ENCODE measurements around the gene KLRF2.
"Not testable (repeated sequence)": the region's sequence is repeated elsewhere in the genome, so short reads cannot be mapped to it uniquely, and the experiment has no call there.

The KLRF2 gene

DNA sequence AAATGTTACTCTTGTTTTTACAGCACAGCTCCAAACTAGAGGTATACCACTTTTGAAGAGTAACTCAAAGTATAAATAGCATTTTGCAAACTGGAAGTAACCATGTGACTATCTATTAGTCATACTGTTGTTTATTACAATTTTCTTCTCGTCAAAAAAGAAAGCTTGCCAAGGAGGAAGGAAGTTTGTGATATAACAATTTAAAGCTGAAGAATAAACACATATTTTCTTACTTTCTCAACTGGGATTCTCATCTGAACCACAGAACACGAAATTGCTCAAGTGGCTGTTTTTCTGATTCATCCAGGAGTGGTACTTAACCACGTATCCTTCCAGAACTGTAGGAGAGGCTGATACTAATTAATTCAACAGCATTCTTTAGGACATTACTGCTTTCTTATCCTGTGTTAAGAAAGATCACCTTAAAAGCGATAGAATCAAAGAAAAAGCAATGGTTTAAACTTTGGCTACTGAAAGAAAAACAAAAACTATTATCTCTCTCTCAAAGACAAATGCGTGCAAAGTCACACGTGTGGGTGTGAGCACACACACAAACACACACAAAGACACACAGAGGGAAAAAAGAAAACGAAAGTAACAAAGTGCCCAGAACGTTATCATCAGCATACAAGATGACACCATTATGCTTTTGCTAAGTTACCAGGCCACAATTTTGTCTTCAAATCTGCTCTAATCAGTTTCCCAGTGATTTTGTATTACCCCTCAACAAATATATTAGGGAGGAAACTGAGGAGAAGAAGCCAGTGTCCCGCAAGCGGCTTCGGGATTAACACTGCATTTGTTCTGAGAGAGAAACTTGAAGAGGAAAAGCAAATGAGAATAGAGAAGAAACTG lies 11.8 kb upstream of the KLRF2 start, which contains the start of gene CLEC2B:
Gene CLEC2B, minus strand, starts transcription at position 48 of the 855 bp plus-strand sequence.
- peak within 1 kb of the TSS; percentile 56 for H3K4me3 ChIP-seq (ENCODE audit: low read length)
- no peak for TF ChIP-seq ZNF274 (IDR thresholded peaks at IDR 0.05; ENCODE audit: low read depth, low read length)

DNA sequence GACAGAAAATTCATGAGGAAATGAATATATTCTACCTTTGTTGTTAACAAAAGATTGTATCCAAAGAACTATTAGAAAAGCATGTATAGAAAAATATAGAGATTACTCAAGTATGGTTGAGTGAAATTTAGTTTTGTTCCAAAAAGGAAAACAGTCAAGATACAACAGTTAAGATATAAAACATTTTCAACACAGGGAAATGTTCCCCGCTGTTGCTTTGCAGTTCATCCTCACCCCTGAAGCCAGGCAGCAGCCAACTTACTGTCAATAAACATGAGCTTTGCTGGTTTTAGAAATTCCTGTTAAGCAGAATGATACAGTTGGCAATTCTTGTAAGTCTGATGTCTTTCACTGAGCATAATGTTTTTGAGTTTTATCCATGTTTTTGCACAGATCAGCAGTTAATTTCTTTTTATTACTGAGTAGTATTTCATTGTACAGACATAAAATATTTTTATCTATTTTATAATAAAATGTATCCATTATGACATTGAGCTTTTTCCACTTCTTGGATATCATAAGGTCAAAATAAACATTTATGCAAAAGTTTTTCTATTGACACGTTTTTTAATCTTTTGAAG lies 10.9 kb upstream of the KLRF2 start:
- no peak for TF ChIP-seq ZNF274 (IDR thresholded peaks at IDR 0.05; ENCODE audit: low read depth, low read length)
- no peak overlapping the region for H3K4me3 ChIP-seq (ENCODE audit: low read length)

DNA sequence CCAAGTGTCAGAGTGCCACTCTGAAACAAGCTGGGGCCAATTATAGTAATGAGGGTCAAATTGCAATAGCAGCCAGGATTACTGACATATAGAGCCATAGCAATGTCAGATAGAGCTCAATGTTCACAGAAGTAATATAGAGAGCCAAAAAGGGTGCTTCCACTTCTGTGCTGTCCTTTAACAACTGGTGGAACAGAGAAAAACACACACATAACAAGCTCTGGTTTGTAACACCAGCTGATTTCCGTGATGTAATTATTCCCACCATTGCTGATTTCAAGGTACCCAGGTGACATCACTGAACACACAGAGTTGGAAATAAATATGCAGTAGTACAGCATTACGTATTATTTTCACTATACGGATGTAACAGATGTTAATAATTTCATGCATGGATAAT lies 9.1 kb upstream of the KLRF2 start:
- no peak for TF ChIP-seq ZNF274 (IDR thresholded peaks at IDR 0.05; ENCODE audit: low read depth, low read length)
- H3K4me3 ChIP-seq (ENCODE audit: low read length), result no peak overlapping the region

DNA sequence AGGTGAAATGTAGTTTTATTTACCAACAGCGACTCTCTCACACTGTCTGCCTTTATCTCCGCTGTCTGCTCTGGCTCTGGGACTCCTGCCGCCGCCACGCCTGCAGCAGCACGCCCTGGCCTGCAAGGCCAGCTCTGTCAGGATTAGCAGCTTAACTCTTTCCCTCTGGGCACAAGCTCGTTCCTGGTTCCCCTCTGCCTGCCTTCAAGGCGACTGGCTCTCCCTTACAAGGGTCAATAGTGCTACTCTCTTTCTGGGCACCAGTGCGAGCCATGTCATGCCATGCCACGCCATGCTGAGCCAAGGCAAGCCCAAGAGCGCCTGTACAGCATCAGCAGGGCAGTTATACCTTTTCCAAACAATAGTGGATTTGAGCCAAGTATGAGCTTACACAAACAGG lies 8.5 kb upstream of the KLRF2 start:
- no peak for TF ChIP-seq ZNF274 (IDR thresholded peaks at IDR 0.05; ENCODE audit: low read depth, low read length)
- no peak overlapping the region for H3K4me3 ChIP-seq (ENCODE audit: low read length)

DNA sequence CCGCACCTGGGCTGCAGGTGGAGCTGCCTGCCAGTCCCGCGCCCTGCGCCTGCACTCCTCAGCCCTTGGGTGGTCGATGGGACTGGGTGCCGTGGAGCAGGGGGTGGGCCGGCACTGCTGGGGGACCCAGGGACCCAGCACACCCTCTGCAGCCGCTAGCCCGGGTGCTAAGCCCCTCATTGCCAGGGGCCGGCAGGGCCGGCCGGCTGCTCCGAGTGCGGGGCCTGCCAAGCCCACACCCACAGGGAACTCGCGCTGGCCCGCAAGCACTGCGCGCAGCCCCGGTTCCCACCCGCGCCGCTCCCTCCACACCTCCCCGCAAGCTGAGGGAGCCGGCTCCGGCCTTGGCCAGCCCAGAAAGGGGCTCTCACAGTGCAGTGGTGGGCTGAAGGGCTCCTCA lies 5.2 kb upstream of the KLRF2 start:
- not testable (repeated sequence) for H3K4me3 ChIP-seq (ENCODE audit: low read length)

DNA sequence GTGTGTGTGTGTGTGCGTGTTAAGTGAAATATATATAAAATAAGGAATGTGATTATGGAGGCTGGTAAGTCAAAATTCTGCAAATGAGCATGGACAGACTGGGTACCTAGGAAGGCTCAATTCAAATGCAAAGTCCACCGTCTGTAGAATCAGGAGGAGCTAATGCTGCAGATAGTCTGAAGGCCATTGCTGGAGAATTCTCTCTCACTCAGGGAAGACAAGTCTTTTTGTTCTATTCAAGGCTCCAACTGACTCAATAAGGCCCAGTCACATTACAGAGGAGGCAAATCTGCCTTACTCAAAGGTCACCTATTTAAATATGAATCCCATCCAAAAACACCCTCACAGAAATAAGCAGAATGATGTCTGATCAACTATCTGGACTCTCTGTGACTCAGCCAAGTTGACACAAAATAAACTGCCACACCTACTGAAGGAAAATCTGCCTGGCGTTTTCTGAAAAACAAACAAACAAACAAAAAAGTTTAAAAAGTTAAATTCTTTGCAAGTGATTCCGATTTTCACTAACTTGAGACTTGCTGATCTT lies 684 bp upstream of the KLRF2 start:
- no peak for TF ChIP-seq ZNF274 (IDR thresholded peaks at IDR 0.05; ENCODE audit: low read depth, low read length)
- no peak overlapping the region for H3K4me3 ChIP-seq (ENCODE audit: low read length)

DNA sequence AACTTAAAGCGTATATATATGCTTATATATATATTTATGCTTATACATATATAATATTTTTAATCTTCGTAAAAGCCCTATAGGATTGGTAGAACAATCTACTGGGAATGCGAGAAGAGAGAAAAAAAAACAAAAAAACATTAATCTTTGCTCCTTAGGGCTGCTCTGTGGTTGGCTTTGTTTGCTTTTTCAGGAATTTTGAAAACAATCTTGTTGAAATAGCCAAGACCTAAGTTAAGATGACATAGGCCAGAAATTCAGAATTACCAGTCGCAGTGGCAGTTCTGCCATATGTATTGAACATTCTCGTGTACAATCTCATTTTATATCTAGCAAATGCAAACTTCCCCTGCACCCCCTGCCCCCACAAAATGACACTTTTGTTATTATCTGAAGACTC lies 699 bp downstream of the KLRF2 start:
- no peak for TF ChIP-seq ZNF274 (IDR thresholded peaks at IDR 0.05; ENCODE audit: low read depth, low read length)
- no peak overlapping the region for H3K4me3 ChIP-seq (ENCODE audit: low read length)

DNA sequence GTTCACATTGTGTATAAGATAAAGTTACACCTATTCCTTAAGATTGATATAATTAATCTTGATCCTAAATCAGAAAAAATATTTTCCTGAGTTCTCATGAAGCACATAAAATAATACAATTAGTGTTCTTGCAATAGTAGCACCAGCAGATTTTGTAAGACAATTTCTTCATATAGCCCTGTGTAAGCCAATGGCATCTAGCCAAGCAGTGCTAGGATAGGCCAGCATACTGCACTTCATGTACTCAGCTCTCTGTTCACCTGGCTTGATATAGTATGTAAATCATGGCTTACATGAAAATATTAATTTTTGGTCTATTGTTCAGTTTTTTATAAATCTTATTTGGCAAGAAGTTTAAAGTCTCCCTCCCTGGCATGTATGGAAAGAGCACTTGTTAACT lies 1.9 kb downstream of the KLRF2 start:
- TF ChIP-seq ZNF274 (IDR thresholded peaks at IDR 0.05; ENCODE audit: low read depth, low read length), result no peak
- H3K4me3 ChIP-seq (ENCODE audit: low read length), result no peak overlapping the region

DNA sequence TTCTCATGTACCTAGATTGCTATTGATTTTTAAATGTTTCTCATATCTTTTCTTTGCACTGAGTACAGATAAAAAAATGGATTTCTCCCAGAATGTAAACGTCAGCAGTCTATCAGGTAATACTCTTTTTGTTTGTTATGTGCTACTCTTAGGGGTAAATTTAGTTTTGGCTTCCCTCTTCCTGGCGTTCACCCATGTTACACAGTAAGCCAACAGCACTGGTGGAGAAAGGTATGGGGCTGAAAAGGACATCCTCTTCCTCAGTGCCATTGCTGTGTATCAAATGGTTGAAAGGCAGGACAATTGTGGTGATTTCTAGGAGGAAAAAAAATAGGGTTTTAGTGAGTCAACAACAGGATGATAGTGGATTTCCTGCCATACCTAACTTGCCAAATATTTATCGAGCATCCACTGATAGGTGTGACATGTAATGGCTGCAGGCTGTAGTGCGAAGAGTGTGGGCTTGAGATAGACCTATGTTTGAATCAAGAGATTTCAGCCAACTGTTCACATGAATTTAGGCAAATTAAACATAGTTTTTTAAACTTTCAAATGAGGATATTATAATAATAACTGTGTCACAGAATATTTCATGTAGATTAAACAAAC lies 7.5 kb downstream of the KLRF2 start:
- H3K4me3 ChIP-seq (ENCODE audit: low read length), result no peak overlapping the region
- no peak for TF ChIP-seq ZNF274 (IDR thresholded peaks at IDR 0.05; ENCODE audit: low read depth, low read length)

DNA sequence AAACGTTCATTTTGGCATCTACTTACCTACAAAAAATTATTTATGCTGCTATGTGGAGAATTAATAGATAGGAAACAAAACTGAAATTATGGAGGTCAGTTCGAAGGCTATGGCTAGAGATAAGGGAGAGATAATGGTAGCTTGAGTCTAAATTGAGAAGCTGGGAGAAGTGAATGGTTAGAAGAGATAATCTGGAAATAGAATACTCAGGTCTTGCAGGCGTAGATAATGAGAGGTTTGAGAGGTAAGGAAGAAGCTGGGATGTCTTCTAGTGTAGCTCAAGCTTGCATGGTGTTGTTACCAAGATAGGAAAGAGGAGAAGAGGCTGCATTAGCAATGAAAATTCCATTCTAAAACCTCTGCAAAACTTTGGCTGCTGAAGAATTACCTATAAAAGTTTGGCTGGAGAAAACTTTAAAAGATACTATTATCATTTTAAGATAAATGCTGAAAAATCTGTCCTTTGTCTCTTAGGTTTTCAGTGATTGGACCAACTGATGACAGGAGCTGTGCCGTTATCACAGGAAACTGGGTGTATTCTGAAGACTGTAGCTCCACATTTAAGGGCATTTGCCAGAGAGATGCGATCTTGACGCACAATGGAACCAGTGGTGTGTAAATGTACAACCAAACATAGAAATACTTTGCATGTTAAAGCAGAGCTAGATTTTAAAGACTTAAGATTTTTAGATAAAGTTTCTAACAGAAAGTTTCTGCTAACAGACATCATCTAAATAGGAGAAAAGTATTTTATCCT lies 14.1 kb downstream of the KLRF2 start:
- no peak for TF ChIP-seq ZNF274 (IDR thresholded peaks at IDR 0.05; ENCODE audit: low read depth, low read length)
- H3K4me3 ChIP-seq (ENCODE audit: low read length), result no peak overlapping the region

DNA sequence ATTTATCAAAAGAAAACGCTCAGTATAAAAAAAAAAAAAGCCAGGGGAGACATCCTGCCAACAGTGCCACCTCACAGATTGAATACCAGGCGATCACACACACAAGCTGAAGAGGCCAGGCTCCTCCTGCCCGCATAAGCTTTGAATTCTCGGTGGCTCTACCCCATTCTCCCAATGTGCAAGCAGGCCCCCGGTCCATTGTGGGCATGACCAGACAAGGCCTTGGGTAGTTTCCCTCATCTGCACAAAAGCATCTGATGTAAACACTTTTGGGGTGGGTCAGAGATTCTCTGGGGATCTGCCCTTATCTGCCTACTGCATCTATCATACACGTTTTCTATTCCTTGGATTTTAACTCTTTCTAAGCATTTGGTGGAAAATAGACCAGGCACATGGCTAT lies 16.2 kb downstream of the KLRF2 start:
- no peak for TF ChIP-seq ZNF274 (IDR thresholded peaks at IDR 0.05; ENCODE audit: low read depth, low read length)
- H3K4me3 ChIP-seq (ENCODE audit: low read length), result no peak overlapping the region

DNA sequence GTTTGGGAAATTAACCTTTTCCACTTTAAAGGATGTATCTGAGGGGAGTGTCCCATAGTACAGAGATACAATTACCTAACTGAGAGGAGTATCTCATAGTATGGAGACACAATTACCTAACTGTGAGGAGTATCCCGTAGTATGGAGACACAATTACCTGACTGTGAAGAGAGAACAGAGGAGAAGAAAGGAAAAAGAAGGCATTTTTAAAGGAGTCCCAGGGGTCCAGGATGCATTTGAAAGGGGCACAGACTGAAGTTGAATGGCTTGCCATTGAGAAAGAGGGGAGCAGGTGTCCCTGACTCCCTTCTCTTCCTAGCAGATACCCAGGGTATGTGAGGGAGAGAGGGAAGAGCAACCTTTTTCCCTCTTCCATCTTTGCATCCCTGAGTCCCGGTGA lies 17.9 kb downstream of the KLRF2 start:
- TF ChIP-seq ZNF274 (IDR thresholded peaks at IDR 0.05; ENCODE audit: low read depth, low read length), result no peak
- H3K4me3 ChIP-seq (ENCODE audit: low read length), result no peak overlapping the region

DNA sequence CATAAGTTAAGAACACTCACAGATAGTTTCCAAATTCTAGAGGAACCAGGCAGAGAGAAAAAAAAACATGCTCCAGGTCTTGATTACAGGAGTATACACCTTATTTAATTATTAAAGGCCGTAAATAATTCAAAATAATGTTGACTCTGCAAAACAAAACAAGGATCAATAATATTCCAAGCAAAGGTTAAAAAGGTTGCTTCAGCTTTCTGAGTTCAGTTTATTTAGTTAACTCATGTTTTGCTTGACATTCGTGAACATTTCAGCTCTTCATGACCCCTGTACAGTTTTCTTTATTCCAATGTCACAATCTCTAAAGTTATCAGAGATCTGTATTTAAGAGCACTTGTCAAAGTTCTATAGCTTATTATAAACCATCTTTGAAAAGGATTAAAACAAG lies 19.6 kb downstream of the KLRF2 start:
- no peak overlapping the region for H3K4me3 ChIP-seq (ENCODE audit: low read length)
- no peak for TF ChIP-seq ZNF274 (IDR thresholded peaks at IDR 0.05; ENCODE audit: low read depth, low read length)

DNA sequence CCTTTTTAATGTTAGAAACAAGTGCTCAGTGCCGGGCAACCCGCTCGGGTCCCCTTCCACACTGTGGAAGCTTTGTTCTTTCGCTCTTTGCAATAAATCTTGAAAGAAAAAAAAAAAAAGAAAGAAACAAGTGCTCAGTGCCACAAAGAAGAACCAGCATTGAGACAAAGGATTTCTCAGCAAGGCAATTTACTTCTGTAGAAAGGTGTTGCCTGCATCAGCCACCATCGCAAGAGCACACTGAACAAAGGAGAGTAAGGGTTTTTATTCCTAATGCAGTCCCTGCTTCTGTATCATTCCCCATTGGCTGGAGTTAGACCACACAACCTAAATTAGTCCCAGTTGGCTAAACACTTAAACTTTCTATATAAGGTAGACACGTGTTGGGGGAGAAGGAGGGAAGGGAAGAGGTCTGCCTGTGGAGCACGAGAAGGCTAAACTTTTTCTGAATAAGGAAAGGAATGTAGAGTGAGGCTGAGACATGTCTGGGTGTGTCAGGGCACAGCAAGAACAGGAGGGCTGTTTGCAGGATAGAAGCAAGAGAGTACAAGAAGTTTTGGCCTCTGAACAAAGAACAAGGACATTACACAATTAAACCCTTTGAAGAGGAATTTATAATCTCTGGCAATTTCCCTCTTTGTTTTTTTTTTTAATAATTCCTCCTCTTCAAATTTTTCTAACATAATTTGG lies 21.4 kb downstream of the KLRF2 start:
- TF ChIP-seq ZNF274 (IDR thresholded peaks at IDR 0.05; ENCODE audit: low read depth, low read length), result no peak
- H3K4me3 ChIP-seq (ENCODE audit: low read length), result no peak overlapping the region
